H9 (cell line): Measurements from ENCODE around the gene NRCAM. TPM values are rescaled to one million over a fixed set of nuclear protein-coding genes. Genes with fewer than 3 reads are reported as not detected.

ENCODE experiments used
- DNase-seq: peaks from one replicate; pipeline ENCODE4 v3.0.0-alpha.2; 2017
- H2AFZ ChIP-seq: one replicate; pipeline ENCODE4 v1.6.1; 2013; ENCODE audit warnings: mild to moderate bottlenecking, low read length, control low read depth, moderate library complexity
- H2AK5ac ChIP-seq: 2 replicates; pipeline ENCODE4 v1.6.1; 2013; ENCODE audit warnings: low read length, control low read depth, mixed read lengths; ENCODE audit not compliant: insufficient read length
- H2BK120ac ChIP-seq: one replicate; pipeline ENCODE4 v1.6.1; 2013; ENCODE audit warnings: low read depth, mild to moderate bottlenecking, low read length, control low read depth, inconsistent platforms; ENCODE audit not compliant: poor library complexity, severe bottlenecking
- H2BK12ac ChIP-seq: 2 replicates; pipeline ENCODE4 v1.6.1; 2013; ENCODE audit warnings: low read length, control low read depth, mixed read lengths, low read depth; ENCODE audit not compliant: insufficient read length
- H2BK15ac ChIP-seq: 2 replicates; pipeline ENCODE4 v1.6.1; 2013; ENCODE audit warnings: low read depth, low read length, control low read depth
- H2BK20ac ChIP-seq: one replicate; pipeline ENCODE4 v1.6.1; 2013; ENCODE audit warnings: low read depth, mild to moderate bottlenecking, low read length, control low read depth, inconsistent platforms; ENCODE audit not compliant: poor library complexity, severe bottlenecking
- H2BK5ac ChIP-seq: 2 replicates; pipeline ENCODE4 v1.6.1; 2013; ENCODE audit warnings: low read length, control low read depth, mixed read lengths; ENCODE audit not compliant: insufficient read length
- H3K14ac ChIP-seq: 2 replicates; pipeline ENCODE4 v1.6.1; 2013; ENCODE audit warnings: low read length, control low read depth; ENCODE audit not compliant: insufficient read depth
- H3K18ac ChIP-seq: 2 replicates; pipeline ENCODE4 v1.6.1; 2013; ENCODE audit warnings: low read depth, mild to moderate bottlenecking, mixed read lengths, low read length, control low read depth; ENCODE audit not compliant: insufficient read length
- H3K23ac ChIP-seq: 2 replicates; pipeline ENCODE4 v1.6.1; 2013; ENCODE audit warnings: low read length, control low read depth, mixed read lengths, low read depth; ENCODE audit not compliant: insufficient read length
- H3K23me2 ChIP-seq: 2 replicates; pipeline ENCODE4 v1.6.1; 2013; ENCODE audit warnings: low read depth, mild to moderate bottlenecking, mixed read lengths, low read length, control low read depth; ENCODE audit not compliant: insufficient read length, poor library complexity, severe bottlenecking
- H3K27ac ChIP-seq: 2 replicates; pipeline ENCODE4 v1.5.1; 2013; ENCODE audit warnings: low read length, control low read depth, mixed read lengths, low read depth; ENCODE audit not compliant: insufficient read length
- H3K27me3 ChIP-seq: 2 replicates; pipeline ENCODE4 v1.6.1; 2013; ENCODE audit warnings: low read length, control low read depth, inconsistent platforms; ENCODE audit not compliant: insufficient read depth
- H3K4ac ChIP-seq: 2 replicates; pipeline ENCODE4 v1.6.1; 2013; ENCODE audit warnings: low read depth, mild to moderate bottlenecking, control low read depth, inconsistent platforms, low read length, moderate library complexity
- H3K4me1 ChIP-seq: 2 replicates; pipeline ENCODE4 v1.6.1; 2013; ENCODE audit warnings: low read length, control low read depth, inconsistent platforms; ENCODE audit not compliant: insufficient read depth
- H3K4me2 ChIP-seq: 2 replicates; pipeline ENCODE4 v1.6.1; 2013; ENCODE audit warnings: low read length, control low read depth, mixed read lengths; ENCODE audit not compliant: insufficient read length, insufficient read depth
- H3K56ac ChIP-seq: 2 replicates; pipeline ENCODE4 v1.6.1; 2013; ENCODE audit warnings: low read depth, mild to moderate bottlenecking, mixed read lengths, low read length, control low read depth; ENCODE audit not compliant: insufficient read length
- H3K79me1 ChIP-seq: 2 replicates; pipeline ENCODE4 v1.6.1; 2013; ENCODE audit warnings: low read depth, mild to moderate bottlenecking, moderate library complexity, low read length, control low read depth, inconsistent platforms; ENCODE audit not compliant: insufficient read depth, poor library complexity, severe bottlenecking
- H3K79me2 ChIP-seq: 2 replicates; pipeline ENCODE4 v1.6.1; 2013; ENCODE audit warnings: low read length, control low read depth, inconsistent platforms; ENCODE audit not compliant: insufficient read depth
- H3K9ac ChIP-seq: 2 replicates; pipeline ENCODE4 v1.6.1; 2013; ENCODE audit warnings: low read length, control low read depth, mixed read lengths; ENCODE audit not compliant: insufficient read length; ENCODE audit errors: extremely low read depth
- H3K9me3 ChIP-seq: one replicate; pipeline ENCODE4 v1.6.1; 2013; ENCODE audit warnings: low read depth, low read length, inconsistent platforms; ENCODE audit not compliant: control insufficient read depth
- H3T11ph ChIP-seq: one replicate; pipeline ENCODE4 v1.6.1; 2013; ENCODE audit warnings: mild to moderate bottlenecking, low read length, control low read depth, inconsistent platforms
- H4K20me1 ChIP-seq: one replicate; pipeline ENCODE4 v1.6.1; 2013; ENCODE audit not compliant: control insufficient read depth, insufficient read length, insufficient read depth
- H4K5ac ChIP-seq: 2 replicates; pipeline ENCODE4 v1.6.1; 2013; ENCODE audit warnings: low read depth, mild to moderate bottlenecking, mixed read lengths, low read length, control low read depth; ENCODE audit not compliant: insufficient read length
- H4K8ac ChIP-seq: replicated peaks from 2 replicates; pipeline ENCODE4 v1.6.1; 2013; ENCODE audit warnings: low read length, control low read depth, mixed read lengths, low read depth; ENCODE audit not compliant: insufficient read length
- H4K91ac ChIP-seq: 2 replicates; pipeline ENCODE4 v1.6.1; 2013; ENCODE audit warnings: low read depth, mild to moderate bottlenecking, moderate library complexity, mixed read lengths, low read length, control low read depth; ENCODE audit not compliant: insufficient read length
- H3K27ac Mint-ChIP-seq, 3 experiments: 2 replicates in 2 of 3; 3 replicates in 1 of 3; pipeline ENCODE4 v1.8.0; 2020 to 2021; ENCODE audit warnings: mixed read lengths in 3 of 3, mild to moderate bottlenecking in 1 of 3, moderate library complexity in 1 of 3
- H3K27me3 Mint-ChIP-seq: 2 replicates; pipeline ENCODE4 v1.8.0; 2021; ENCODE audit warnings: low read depth, mild to moderate bottlenecking, moderate library complexity, mixed read lengths
- H3K36me3 Mint-ChIP-seq, 3 experiments: 2 replicates in 2 of 3; 3 replicates in 1 of 3; pipeline ENCODE4 v1.8.0; 2020 to 2021; ENCODE audit warnings: low read depth in 3 of 3, mixed read lengths in 3 of 3; ENCODE audit not compliant: insufficient read depth in 1 of 3
- H3K4me1 Mint-ChIP-seq, 2 experiments: 2 replicates each; pipeline ENCODE4 v1.8.0; 2020; ENCODE audit warnings: mixed read lengths in 2 of 2
- H3K4me3 Mint-ChIP-seq, 2 experiments: 2 replicates in 1 of 2; 3 replicates in 1 of 2; pipeline ENCODE4 v1.8.0; 2020 to 2021; ENCODE audit warnings: mild to moderate bottlenecking in 2 of 2, mixed read lengths in 2 of 2, moderate library complexity in 1 of 2
- H3K9me3 Mint-ChIP-seq, 2 experiments: 2 replicates in 1 of 2; 3 replicates in 1 of 2; pipeline ENCODE4 v1.8.0; 2020; ENCODE audit warnings: mild to moderate bottlenecking in 2 of 2, mixed read lengths in 2 of 2, moderate library complexity in 1 of 2
- CTCF ChIP-seq: fragments of 200-600 bp; sonication (generic); conservative IDR thresholded peaks from 3 replicates; pipeline ENCODE4 v1.8.0; 2021; ENCODE audit warnings: antibody characterized with exemption, mild to moderate bottlenecking
- WGBS: extraction: QIAGEN DNeasy Blood & Tissue Kit; methylation state at CpG from one replicate; pipeline ENCODE4 v1.1.7; 2013; ENCODE audit warnings: missing lambda C conversion rate, low lambda C conversion rate, mixed read lengths; ENCODE audit not compliant: insufficient read length; ENCODE audit errors: extremely low coverage; 5-methylcytosine and 5-hydroxymethylcytosine counted together
- total RNA-seq: library from RNA; stranded (reverse); gene quantifications from 2 replicates; pipeline ENCODE4 v1.2.1, GENCODE V29; 2021

Gene NRCAM
- total RNA-seq, 1 experiment from 2014 or later = 2.3 TPM

DNA sequence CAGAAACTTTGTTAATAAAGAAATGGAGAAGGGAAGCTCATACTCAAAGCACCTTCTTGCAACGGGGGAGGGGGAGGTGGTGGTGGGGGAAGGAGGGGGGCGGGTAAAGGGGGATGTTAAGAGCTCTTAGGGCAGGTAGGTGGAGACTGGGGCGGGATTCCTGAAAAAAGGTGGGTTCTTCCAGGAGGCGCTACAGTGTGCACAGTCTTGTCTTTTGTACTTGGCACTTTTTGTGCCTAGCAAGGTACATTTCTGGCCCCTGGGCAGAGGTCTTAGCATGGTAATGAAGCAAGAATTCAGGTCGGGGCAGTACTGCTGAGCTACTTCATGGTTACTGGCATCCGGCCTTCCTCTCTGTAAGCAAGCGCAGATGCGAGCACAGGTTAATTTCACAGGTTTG lies 310.8 kb downstream of the NRCAM start:
- no peak overlapping the region for H3K4me3 Mint-ChIP-seq
- Histone ChIP-seq H4K20me1 (no peaks in the 10 kb centered on the region), H3K4me2 (peak overlapping the region; percentile 83), H3K4ac (no peak overlapping the region), H3K9me3 (no peaks in the 10 kb centered on the region), H4K91ac (no peak overlapping the region), H2BK5ac (no peak overlapping the region), H3K27me3 (no peaks in the 10 kb centered on the region), H3K79me2 (no peaks in the 10 kb centered on the region), H3K4me1 (no peaks in the 10 kb centered on the region), H3K9ac (no peak overlapping the region), H2AFZ (no peak overlapping the region), H2BK120ac (no peak overlapping the region), H2BK20ac (no peak overlapping the region), H4K5ac (no peak overlapping the region), H3K23me2 (peaks cover 3% of the 10 kb centered on the region), H3K14ac (no peak overlapping the region), H3K23ac (no peak overlapping the region), H3K79me1 (no peaks in the 10 kb centered on the region), H3T11ph (no peak overlapping the region), H4K8ac (no peak overlapping the region), H3K56ac (no peak overlapping the region), H3K18ac (no peak overlapping the region), H3K27ac (no peak overlapping the region), H2BK15ac (no peak overlapping the region), H2AK5ac (no peak overlapping the region), H2BK12ac (no peak overlapping the region)
- no peaks in the 10 kb centered on the region for H3K9me3 Mint-ChIP-seq
- no CpG with 5 or more reads among the region's 8 CpGs for WGBS
- DNase-seq = peak; percentile 46
- no peak for TF ChIP-seq CTCF
- no peak overlapping the region for H3K27ac Mint-ChIP-seq
- no peaks in the 10 kb centered on the region for H3K36me3 Mint-ChIP-seq
- peaks cover 3 to 5% of the 10 kb centered on the region in 2 experiments; a peak in 3 of 4 replicates for H3K4me1 Mint-ChIP-seq
- 0 out of 2 replicates have a peak, but pooled peaks cover 2% of the 10 kb centered on the region for H3K27me3 Mint-ChIP-seq
